ENCODE data around the gene NAPA.
A peak's percentile ranks its signal among the peaks of the same experiment; 100 is the strongest.

Gene NAPA

GRCh38 chr19:47545061-47545948 lies 30.4 kb upstream of the NAPA start:
- DNase-seq (ENCODE audit: low read depth, low spot score), result no peak

GRCh38 chr19:47544476-47544875 lies 29.6 kb upstream of the NAPA start:
- H3K9ac ChIP-seq (ENCODE audit: insufficient read length, low read depth), result no peak overlapping the region
- H3K36me3 ChIP-seq (ENCODE audit: insufficient read depth, insufficient read length, low read length), result no peaks in the 10 kb centered on the region
- no peak for DNase-seq (ENCODE audit: low read depth, low spot score)
- H3K9me3 ChIP-seq (ENCODE audit: insufficient read depth, low read length), result no peaks in the 10 kb centered on the region
- TF ChIP-seq YY1 (IDR thresholded peaks at IDR 0.05; ENCODE audit: insufficient read depth, insufficient read length), result no peak
- TF ChIP-seq ZNF274 (IDR thresholded peaks at IDR 0.05; ENCODE audit: low read depth, low read length), result no peak
- no peak for TF ChIP-seq SUZ12 (IDR thresholded peaks at IDR 0.05; ENCODE audit: extremely low read depth, insufficient read depth, insufficient read length)
- H3K4me1 ChIP-seq (ENCODE audit: insufficient read depth, insufficient read length), result peaks cover 8% of the 10 kb centered on the region
- H3K4me3 ChIP-seq (ENCODE audit: insufficient read length, low read depth), result no peak overlapping the region
- H3K27me3 ChIP-seq (ENCODE audit: insufficient read depth, insufficient read length), result no peaks in the 10 kb centered on the region

More at GRCh38 chr19:47545061-47545948, 30.4 kb upstream of the NAPA start:
- Histone ChIP-seq H3K4me1 (ENCODE audit: insufficient read depth, insufficient read length) (peaks cover 6% of the 10 kb centered on the region), H3K4me3 (ENCODE audit: insufficient read length, low read depth) (no peak overlapping the region), H3K9me3 (ENCODE audit: insufficient read depth, low read length) (no peaks in the 10 kb centered on the region), H3K9ac (ENCODE audit: insufficient read length, low read depth) (no peak overlapping the region), H3K27me3 (ENCODE audit: insufficient read depth, insufficient read length) (no peaks in the 10 kb centered on the region), H3K36me3 (ENCODE audit: insufficient read depth, insufficient read length, low read length) (no peaks in the 10 kb centered on the region)
- TF ChIP-seq SUZ12 (IDR thresholded peaks at IDR 0.05; ENCODE audit: extremely low read depth, insufficient read depth, insufficient read length), result no peak
- TF ChIP-seq YY1 (IDR thresholded peaks at IDR 0.05; ENCODE audit: insufficient read depth, insufficient read length), result no peak
- TF ChIP-seq ZNF274 (IDR thresholded peaks at IDR 0.05; ENCODE audit: low read depth, low read length), result no peak

DNA sequence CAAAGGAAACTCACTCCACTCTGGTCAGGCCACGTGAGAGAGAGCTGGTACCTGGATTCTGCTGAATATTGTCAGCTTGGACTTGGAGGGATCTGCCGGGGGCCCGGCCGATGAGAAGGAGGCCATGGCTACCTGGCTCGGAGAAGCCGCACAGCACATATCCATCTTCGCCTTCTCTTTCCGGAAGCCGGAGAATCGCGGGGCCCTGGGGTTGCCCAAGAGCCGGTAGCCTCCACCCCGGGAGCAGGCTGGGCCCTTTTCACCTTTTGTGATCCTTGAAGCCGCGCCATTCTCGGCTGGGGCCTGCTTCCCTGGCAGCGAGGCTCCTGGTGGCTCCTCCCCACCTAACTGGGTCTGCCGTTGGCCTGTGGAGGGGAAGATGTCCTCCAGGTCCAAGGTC lies 29.2 kb upstream of the NAPA start:
- Histone ChIP-seq H3K36me3 (ENCODE audit: insufficient read depth, insufficient read length, low read length) (no peaks in the 10 kb centered on the region), H3K4me3 (ENCODE audit: insufficient read length, low read depth) (no peak overlapping the region), H3K4me1 (ENCODE audit: insufficient read depth, insufficient read length) (peaks cover 7% of the 10 kb centered on the region), H3K9me3 (ENCODE audit: insufficient read depth, low read length) (no peaks in the 10 kb centered on the region), H3K27me3 (ENCODE audit: insufficient read depth, insufficient read length) (no peaks in the 10 kb centered on the region), H3K9ac (ENCODE audit: insufficient read length, low read depth) (no peak overlapping the region)
- TF ChIP-seq YY1 (IDR thresholded peaks at IDR 0.05; ENCODE audit: insufficient read depth, insufficient read length) (no peak), SUZ12 (IDR thresholded peaks at IDR 0.05; ENCODE audit: extremely low read depth, insufficient read depth, insufficient read length) (no peak), ZNF274 (IDR thresholded peaks at IDR 0.05; ENCODE audit: low read depth, low read length) (no peak)
- no peak for DNase-seq (ENCODE audit: low read depth, low spot score)

- H3K27me3 ChIP-seq (ENCODE audit: insufficient read depth, insufficient read length), result no peaks in the 10 kb centered on the region
- peaks cover 6% of the 10 kb centered on the region for H3K4me1 ChIP-seq (ENCODE audit: insufficient read depth, insufficient read length)
- H3K9me3 ChIP-seq (ENCODE audit: insufficient read depth, low read length), result no peaks in the 10 kb centered on the region
- no peak overlapping the region for H3K9ac ChIP-seq (ENCODE audit: insufficient read length, low read depth)
- DNase-seq (ENCODE audit: low read depth, low spot score), result no peak
- no peaks in the 10 kb centered on the region for H3K36me3 ChIP-seq (ENCODE audit: insufficient read depth, insufficient read length, low read length)
- no peak overlapping the region for H3K4me3 ChIP-seq (ENCODE audit: insufficient read length, low read depth)
- TF ChIP-seq SUZ12 (IDR thresholded peaks at IDR 0.05; ENCODE audit: extremely low read depth, insufficient read depth, insufficient read length) (no peak), ZNF274 (IDR thresholded peaks at IDR 0.05; ENCODE audit: low read depth, low read length) (no peak), YY1 (IDR thresholded peaks at IDR 0.05; ENCODE audit: insufficient read depth, insufficient read length) (no peak)
These were observed 27.2 kb upstream of the NAPA start for GRCh38 chr19:47542030-47542475.

DNA sequence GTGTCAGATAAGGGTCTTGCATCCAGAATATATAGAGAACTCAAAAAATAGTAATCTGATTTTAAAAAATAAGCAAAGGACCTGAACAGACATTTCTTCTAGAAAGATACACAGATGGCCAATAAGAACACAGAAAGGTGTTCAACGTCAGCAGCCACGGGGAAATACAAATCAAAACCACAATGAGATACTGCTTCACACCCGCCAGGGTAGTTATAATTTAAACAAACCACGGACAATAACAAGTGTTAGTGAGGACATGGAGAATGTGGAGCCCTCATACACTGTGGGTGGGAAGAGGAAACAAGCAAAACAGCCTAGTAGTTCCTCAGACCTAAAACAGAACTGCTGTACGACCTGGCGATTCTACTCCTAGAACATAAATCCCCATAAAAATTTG lies 26.7 kb upstream of the NAPA start:
- peaks cover 6% of the 10 kb centered on the region for H3K4me1 ChIP-seq (ENCODE audit: insufficient read depth, insufficient read length)
- H3K36me3 ChIP-seq (ENCODE audit: insufficient read depth, insufficient read length, low read length), result no peaks in the 10 kb centered on the region
- no peaks in the 10 kb centered on the region for H3K9me3 ChIP-seq (ENCODE audit: insufficient read depth, low read length)
- no peak for TF ChIP-seq YY1 (IDR thresholded peaks at IDR 0.05; ENCODE audit: insufficient read depth, insufficient read length)
- no peak for TF ChIP-seq ZNF274 (IDR thresholded peaks at IDR 0.05; ENCODE audit: low read depth, low read length)
- no peak for TF ChIP-seq SUZ12 (IDR thresholded peaks at IDR 0.05; ENCODE audit: extremely low read depth, insufficient read depth, insufficient read length)
- DNase-seq (ENCODE audit: low read depth, low spot score), result no peak
- no peaks in the 10 kb centered on the region for H3K27me3 ChIP-seq (ENCODE audit: insufficient read depth, insufficient read length)
- no peak overlapping the region for H3K9ac ChIP-seq (ENCODE audit: insufficient read length, low read depth)
- no peak overlapping the region for H3K4me3 ChIP-seq (ENCODE audit: insufficient read length, low read depth)

DNA sequence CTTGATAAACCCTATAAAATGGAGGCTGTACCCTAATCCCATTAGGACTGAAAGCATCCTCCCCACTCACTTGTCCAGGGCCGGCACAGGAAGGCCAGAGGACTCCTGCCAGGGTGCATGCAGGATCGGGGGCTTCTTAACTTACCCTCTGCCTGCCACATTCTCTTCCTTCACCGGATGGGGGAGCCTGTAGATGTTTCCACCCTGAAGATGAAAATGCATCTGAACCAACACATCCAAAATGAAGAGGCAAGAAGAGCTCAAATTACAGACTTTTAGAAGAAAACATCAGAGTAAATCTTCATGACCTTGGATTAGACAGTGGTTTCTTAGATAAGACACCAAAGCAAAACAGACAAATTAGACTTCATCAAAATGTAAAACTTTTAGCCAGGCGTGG lies 25.9 kb upstream of the NAPA start:
- no peak for DNase-seq (ENCODE audit: low read depth, low spot score)
- Histone ChIP-seq H3K27me3 (ENCODE audit: insufficient read depth, insufficient read length) (no peaks in the 10 kb centered on the region), H3K36me3 (ENCODE audit: insufficient read depth, insufficient read length, low read length) (no peaks in the 10 kb centered on the region)

DNA sequence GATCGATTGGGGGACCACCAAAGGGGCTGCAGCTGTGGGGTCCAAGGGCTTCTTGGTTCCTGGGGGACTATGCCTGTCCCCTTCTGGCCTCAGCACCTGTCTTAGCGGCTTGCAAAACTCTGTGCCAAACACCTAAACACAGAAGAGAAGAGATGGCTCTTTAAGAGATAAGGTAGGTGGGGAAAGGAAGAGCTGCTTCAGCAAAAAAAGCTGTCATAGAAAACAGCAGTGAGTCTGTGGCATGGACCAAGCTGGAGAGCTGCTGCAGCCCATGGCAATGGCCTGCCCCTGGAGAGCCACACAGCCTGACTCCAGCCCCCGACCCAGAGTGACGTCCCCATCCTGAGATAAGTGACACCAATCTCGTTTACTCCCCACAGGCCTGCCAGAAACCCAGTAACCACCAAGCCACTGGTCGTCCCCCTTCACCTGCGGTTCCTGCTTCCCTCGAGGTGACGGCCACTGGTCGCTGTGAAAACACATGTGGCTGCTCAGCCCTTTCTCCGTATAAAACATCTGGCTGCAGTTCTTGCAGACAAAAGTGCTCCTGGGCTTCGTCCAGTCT lies 25.0 kb upstream of the NAPA start:
- Histone ChIP-seq H3K9me3 (ENCODE audit: insufficient read depth, low read length) (no peaks in the 10 kb centered on the region), H3K27me3 (ENCODE audit: insufficient read depth, insufficient read length) (no peaks in the 10 kb centered on the region), H3K4me1 (ENCODE audit: insufficient read depth, insufficient read length) (peaks cover 3% of the 10 kb centered on the region), H3K4me3 (ENCODE audit: insufficient read length, low read depth) (no peak overlapping the region), H3K9ac (ENCODE audit: insufficient read length, low read depth) (no peak overlapping the region), H3K36me3 (ENCODE audit: insufficient read depth, insufficient read length, low read length) (no peaks in the 10 kb centered on the region)
- DNase-seq (ENCODE audit: low read depth, low spot score), result no peak
- TF ChIP-seq SUZ12 (IDR thresholded peaks at IDR 0.05; ENCODE audit: extremely low read depth, insufficient read depth, insufficient read length) (no peak), ZNF274 (IDR thresholded peaks at IDR 0.05; ENCODE audit: low read depth, low read length) (no peak), YY1 (IDR thresholded peaks at IDR 0.05; ENCODE audit: insufficient read depth, insufficient read length) (no peak)

More for the DNA sequence above, 25.9 kb upstream of the NAPA start:
- TF ChIP-seq ZNF274 (IDR thresholded peaks at IDR 0.05; ENCODE audit: low read depth, low read length) (no peak), SUZ12 (IDR thresholded peaks at IDR 0.05; ENCODE audit: extremely low read depth, insufficient read depth, insufficient read length) (no peak), YY1 (IDR thresholded peaks at IDR 0.05; ENCODE audit: insufficient read depth, insufficient read length) (no peak)
- H3K4me1 ChIP-seq (ENCODE audit: insufficient read depth, insufficient read length), result peaks cover 5% of the 10 kb centered on the region
- no peaks in the 10 kb centered on the region for H3K9me3 ChIP-seq (ENCODE audit: insufficient read depth, low read length)
- H3K9ac ChIP-seq (ENCODE audit: insufficient read length, low read depth), result peak overlapping the region; percentile 42
- H3K4me3 ChIP-seq (ENCODE audit: insufficient read length, low read depth), result no peak overlapping the region

Measured in NT2/D1 (cell line).